A549 (cell line): ENCODE results near the gene STXBP4.

Experiments
- EHF ChIP-seq: fragments of 250-450 bp; sonication (Bioruptor Pico); IDR thresholded peaks from 2 replicates; pipeline ENCODE4 v1.5.0; 2020; ENCODE audit warnings: mild to moderate bottlenecking
- EP300 ChIP-seq, 2 experiments: fragments of >200 bp; sonication (Bioruptor Twin); formaldehyde crosslinking; IDR thresholded peaks; 2 replicates in 1 of 2; 3 replicates in 1 of 2; pipeline ENCODE4 v1.6.1; 2016 to 2017
- FOSL2 ChIP-seq, 2 experiments: fragments of 450-650 bp in 1 of 2; fragments of >200 bp in 1 of 2; sonication (Bioruptor Twin) in 1 of 2; formaldehyde crosslinking; IDR thresholded peaks; 2 replicates each; pipeline versions ENCODE4 v1.5.0 to v1.6.1; 2016 to 2020; ENCODE audit warnings: mild to moderate bottlenecking in 1 of 2, moderate library complexity in 1 of 2
- HDAC2 ChIP-seq: fragments of 200-600 bp; sonication (generic); IDR thresholded peaks from 2 replicates; pipeline ENCODE4 v1.6.1; 2016
- KDM5A ChIP-seq: fragments of 200-600 bp; sonication (generic); IDR thresholded peaks from 2 replicates; pipeline ENCODE4 v1.6.1; 2016; ENCODE audit warnings: antibody characterized with exemption, mild to moderate bottlenecking
- POLR2A ChIP-seq: IDR thresholded peaks from 2 replicates; pipeline ENCODE4 v1.6.1; 2012; ENCODE audit warnings: mild to moderate bottlenecking, low read length
- RCOR1 ChIP-seq: fragments of 150-350 bp; IDR thresholded peaks from 2 replicates; pipeline ENCODE4 v1.6.1; 2014; ENCODE audit warnings: antibody characterized with exemption, low read length, low read depth
- SMC3 ChIP-seq: fragments of >200 bp; sonication (Bioruptor Twin); formaldehyde crosslinking; IDR thresholded peaks from 3 replicates; pipeline ENCODE4 v1.6.1; 2018; ENCODE audit warnings: inconsistent platforms
- ZSCAN20 ChIP-seq: fragments of 250-450 bp; sonication (Bioruptor Pico); IDR thresholded peaks from 2 replicates; pipeline ENCODE4 v1.8.0; 2022; ENCODE audit warnings: mild to moderate bottlenecking, moderate library complexity
- TF ChIP-seq, protein P1 (sequence below): IDR thresholded peaks from 2 replicates; pipeline ENCODE4 v1.6.1; 2012
- TF ChIP-seq, protein P2 (sequence below): fragments of >200 bp; sonication (Bioruptor Twin); formaldehyde crosslinking; IDR thresholded peaks from 3 replicates; pipeline ENCODE4 v1.5.1; 2016
- TF ChIP-seq, protein P3 (sequence below): fragments of 200-600 bp; sonication (generic); IDR thresholded peaks from 2 replicates; pipeline ENCODE4 v1.6.1; 2016; ENCODE audit warnings: antibody characterized with exemption, mild to moderate bottlenecking, moderate library complexity
- TF ChIP-seq, protein P4 (sequence below): fragments of 150-350 bp; IDR thresholded peaks from 2 replicates; pipeline ENCODE4 v1.6.1; 2014; ENCODE audit warnings: low read depth, mild to moderate bottlenecking, low read length
- TF ChIP-seq, protein P5 (sequence below): fragments of 450-650 bp; IDR thresholded peaks from 2 replicates; pipeline ENCODE4 v1.6.1; 2014; ENCODE audit warnings: antibody characterized with exemption

DNA sequence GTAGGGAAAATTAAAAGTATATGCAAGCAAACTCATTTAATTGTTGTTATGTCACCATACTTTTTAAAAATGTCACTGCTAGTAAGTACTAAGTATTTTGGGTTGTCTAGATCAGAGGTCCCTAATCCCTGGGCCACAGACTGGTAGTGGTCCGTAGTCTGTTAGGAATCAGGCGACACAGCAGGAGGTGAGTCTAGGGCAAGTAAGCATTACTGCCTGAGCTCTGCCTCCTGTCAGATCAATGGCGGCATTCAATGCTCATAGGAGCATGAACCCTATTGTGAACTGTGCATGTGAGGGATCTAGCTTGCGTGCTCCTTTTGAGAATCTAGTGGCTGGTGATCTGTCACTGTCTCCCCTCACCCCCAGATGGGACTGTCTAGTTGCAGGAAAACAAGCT, 21.6 kb downstream of the STXBP4 start:
- TF ChIP-seq, protein P1, sequence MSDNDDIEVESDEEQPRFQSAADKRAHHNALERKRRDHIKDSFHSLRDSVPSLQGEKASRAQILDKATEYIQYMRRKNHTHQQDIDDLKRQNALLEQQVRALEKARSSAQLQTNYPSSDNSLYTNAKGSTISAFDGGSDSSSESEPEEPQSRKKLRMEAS = no peak
- TF ChIP-seq FOSL2 (IDR thresholded peaks at IDR 0.05) (no peak), FOSL2 (CRISPR knock-in tag; IDR thresholded peaks at IDR 0.05) (no peak), RCOR1 (no peak), KDM5A (no peak), HDAC2 (no peak), EP300 (IDR thresholded peaks at IDR 0.05) (no peak), POLR2A (no peak), SMC3 (no peak), EHF (CRISPR knock-in tag) (no peak), ZSCAN20 (CRISPR knock-in tag) (no peak)
- TF ChIP-seq, protein P2, sequence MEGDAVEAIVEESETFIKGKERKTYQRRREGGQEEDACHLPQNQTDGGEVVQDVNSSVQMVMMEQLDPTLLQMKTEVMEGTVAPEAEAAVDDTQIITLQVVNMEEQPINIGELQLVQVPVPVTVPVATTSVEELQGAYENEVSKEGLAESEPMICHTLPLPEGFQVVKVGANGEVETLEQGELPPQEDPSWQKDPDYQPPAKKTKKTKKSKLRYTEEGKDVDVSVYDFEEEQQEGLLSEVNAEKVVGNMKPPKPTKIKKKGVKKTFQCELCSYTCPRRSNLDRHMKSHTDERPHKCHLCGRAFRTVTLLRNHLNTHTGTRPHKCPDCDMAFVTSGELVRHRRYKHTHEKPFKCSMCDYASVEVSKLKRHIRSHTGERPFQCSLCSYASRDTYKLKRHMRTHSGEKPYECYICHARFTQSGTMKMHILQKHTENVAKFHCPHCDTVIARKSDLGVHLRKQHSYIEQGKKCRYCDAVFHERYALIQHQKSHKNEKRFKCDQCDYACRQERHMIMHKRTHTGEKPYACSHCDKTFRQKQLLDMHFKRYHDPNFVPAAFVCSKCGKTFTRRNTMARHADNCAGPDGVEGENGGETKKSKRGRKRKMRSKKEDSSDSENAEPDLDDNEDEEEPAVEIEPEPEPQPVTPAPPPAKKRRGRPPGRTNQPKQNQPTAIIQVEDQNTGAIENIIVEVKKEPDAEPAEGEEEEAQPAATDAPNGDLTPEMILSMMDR = no peak
- TF ChIP-seq, protein P3, sequence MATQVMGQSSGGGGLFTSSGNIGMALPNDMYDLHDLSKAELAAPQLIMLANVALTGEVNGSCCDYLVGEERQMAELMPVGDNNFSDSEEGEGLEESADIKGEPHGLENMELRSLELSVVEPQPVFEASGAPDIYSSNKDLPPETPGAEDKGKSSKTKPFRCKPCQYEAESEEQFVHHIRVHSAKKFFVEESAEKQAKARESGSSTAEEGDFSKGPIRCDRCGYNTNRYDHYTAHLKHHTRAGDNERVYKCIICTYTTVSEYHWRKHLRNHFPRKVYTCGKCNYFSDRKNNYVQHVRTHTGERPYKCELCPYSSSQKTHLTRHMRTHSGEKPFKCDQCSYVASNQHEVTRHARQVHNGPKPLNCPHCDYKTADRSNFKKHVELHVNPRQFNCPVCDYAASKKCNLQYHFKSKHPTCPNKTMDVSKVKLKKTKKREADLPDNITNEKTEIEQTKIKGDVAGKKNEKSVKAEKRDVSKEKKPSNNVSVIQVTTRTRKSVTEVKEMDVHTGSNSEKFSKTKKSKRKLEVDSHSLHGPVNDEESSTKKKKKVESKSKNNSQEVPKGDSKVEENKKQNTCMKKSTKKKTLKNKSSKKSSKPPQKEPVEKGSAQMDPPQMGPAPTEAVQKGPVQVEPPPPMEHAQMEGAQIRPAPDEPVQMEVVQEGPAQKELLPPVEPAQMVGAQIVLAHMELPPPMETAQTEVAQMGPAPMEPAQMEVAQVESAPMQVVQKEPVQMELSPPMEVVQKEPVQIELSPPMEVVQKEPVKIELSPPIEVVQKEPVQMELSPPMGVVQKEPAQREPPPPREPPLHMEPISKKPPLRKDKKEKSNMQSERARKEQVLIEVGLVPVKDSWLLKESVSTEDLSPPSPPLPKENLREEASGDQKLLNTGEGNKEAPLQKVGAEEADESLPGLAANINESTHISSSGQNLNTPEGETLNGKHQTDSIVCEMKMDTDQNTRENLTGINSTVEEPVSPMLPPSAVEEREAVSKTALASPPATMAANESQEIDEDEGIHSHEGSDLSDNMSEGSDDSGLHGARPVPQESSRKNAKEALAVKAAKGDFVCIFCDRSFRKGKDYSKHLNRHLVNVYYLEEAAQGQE = no peak
- TF ChIP-seq, protein P4, sequence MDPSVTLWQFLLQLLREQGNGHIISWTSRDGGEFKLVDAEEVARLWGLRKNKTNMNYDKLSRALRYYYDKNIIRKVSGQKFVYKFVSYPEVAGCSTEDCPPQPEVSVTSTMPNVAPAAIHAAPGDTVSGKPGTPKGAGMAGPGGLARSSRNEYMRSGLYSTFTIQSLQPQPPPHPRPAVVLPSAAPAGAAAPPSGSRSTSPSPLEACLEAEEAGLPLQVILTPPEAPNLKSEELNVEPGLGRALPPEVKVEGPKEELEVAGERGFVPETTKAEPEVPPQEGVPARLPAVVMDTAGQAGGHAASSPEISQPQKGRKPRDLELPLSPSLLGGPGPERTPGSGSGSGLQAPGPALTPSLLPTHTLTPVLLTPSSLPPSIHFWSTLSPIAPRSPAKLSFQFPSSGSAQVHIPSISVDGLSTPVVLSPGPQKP = no peak
- TF ChIP-seq, protein P5, sequence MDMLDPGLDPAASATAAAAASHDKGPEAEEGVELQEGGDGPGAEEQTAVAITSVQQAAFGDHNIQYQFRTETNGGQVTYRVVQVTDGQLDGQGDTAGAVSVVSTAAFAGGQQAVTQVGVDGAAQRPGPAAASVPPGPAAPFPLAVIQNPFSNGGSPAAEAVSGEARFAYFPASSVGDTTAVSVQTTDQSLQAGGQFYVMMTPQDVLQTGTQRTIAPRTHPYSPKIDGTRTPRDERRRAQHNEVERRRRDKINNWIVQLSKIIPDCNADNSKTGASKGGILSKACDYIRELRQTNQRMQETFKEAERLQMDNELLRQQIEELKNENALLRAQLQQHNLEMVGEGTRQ = no peak
